GM13976 (cell line): ENCODE results near the gene C4orf33.

ENCODE experiments used
- DNase-seq: peaks from one replicate; pipeline ENCODE4 v3.0.0; 2012; ENCODE audit warnings: low spot score
- CTCF ChIP-seq: IDR thresholded peaks from 2 replicates; pipeline ENCODE4 v1.5.1; 2012; ENCODE audit warnings: borderline replicate concordance, mild to moderate bottlenecking; ENCODE audit not compliant: insufficient read depth; ENCODE audit errors: extremely low read depth, missing control alignments, control extremely low read depth
- in situ Hi-C: fragments of 300-500 bp; cut with MboI; formaldehyde crosslinking; loops from one replicate; pipeline ENCODE4 v1.12.0; 2022; ENCODE audit warnings: low sequenced_read_pairs, mixed read lengths, inconsistent platforms; ENCODE audit not compliant: unreplicated experiment

Gene C4orf33

DNA sequence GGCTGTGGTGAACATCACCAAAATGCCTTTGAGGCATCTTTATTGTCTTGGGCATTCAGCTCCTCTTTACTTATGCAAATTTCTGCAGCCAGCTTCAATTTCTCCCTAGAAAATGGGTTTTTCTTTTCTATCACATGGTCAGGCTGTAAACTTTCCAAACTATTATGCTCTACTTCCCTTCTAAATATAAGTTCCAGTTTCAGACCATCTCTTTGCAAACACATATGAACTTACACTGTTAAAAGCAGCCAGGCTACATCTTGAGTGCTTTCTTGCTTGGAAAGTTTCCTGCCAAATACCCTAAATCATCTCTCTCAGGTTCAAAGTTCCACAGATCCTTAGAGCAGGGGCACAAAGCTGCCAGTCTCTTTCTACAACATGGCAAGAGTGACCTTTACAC lies 15.8 kb upstream of the C4orf33 start:
- DNase-seq: no peak
- TF ChIP-seq CTCF: no peak
- in situ Hi-C loops: no loop called here

GRCh38 chr4:129082302-129082701 lies 13.7 kb upstream of the C4orf33 start:
- no peak for DNase-seq
- no peak for TF ChIP-seq CTCF
- in situ Hi-C loops: no loop called here

DNA sequence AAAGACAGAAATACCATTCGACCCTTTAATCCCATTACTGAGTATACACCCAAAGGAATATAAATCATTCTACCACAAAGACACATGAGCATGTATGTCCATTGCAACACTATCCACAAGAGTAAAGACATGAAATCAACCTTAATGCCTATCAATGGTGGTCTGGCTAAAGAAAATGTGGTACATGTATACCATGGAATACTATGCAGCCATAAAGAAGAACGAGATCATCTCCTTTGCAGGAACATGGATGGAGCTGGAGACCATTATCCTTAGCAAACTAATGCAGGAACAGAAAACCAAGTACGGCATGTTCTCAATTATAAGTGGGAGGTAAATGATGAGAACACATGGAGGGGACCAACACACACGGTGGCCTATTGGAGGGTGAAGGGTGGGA lies 10.5 kb upstream of the C4orf33 start:
- DNase-seq: no peak
- in situ Hi-C loops: no loop called here
- no peak for TF ChIP-seq CTCF

GRCh38 chr4:129087516-129087915 lies 8.4 kb upstream of the C4orf33 start:
- no peak for TF ChIP-seq CTCF
- in situ Hi-C loops: no loop called here

DNA sequence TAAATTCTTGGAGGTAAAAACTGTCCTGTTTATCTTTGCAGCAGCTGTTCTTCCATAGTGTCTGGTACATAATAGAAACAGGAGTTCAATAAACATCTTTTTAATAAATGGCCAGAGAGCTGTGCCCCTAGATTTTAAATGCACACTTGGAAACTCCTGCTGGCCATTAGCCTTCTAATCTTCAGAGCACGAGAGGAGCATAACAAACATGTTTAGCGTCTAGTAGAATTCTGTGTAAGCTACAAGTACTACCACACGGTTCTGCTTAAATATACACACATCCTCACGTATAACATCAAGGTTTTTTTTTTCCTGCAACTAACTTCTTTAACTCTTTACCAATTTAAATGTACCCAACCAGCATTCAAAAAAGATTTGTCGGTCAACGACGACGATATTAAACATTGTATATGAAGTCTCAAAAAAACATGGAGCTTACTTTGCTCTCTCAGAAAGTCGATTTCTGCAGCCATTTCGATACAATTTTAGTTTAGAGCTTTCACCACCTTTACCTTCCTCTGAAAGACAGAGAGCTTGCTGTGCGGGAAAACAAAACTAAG lies 3.2 kb upstream of the C4orf33 start:
- in situ Hi-C loops: loop anchor here (10.0 kb wide), 1 partner anchor 268 kb away; no protein-coding TSS in a partner anchor

More at GRCh38 chr4:129087516-129087915, 8.4 kb upstream of the C4orf33 start:
- DNase-seq: no peak

GRCh38 chr4:129093191-129093920 lies 2.6 kb upstream of the C4orf33 start, which contains the start of gene SCLT1:
SCLT1 (minus strand) TSS chr4:129093539; CDS start chr4:129093103, 436 bp downstream.
- peak; percentile 92 for DNase-seq
- in situ Hi-C loops: loop anchor here (10.0 kb wide), 1 partner anchor 269 kb away; no protein-coding TSS in a partner anchor
- no peak for TF ChIP-seq CTCF

More for the DNA sequence above, 3.2 kb upstream of the C4orf33 start:
- DNase-seq: no peak
- TF ChIP-seq CTCF: no peak
